ENCODE data around the gene BOD1L1. TPM values are rescaled to one million over a fixed set of nuclear protein-coding genes. Genes with fewer than 3 reads are reported as not detected.
A peak's percentile ranks its signal among the peaks of the same experiment; 100 is the strongest.

Gene BOD1L1
- total and polyA plus RNA-seq, 2 experiments from 2014 or later: 11.9 to 29.1 TPM

GRCh38 chr4:13641084-13641483, 13.6 kb upstream of the BOD1L1 start:
- Histone ChIP-seq H3K9me3 (ENCODE audit: low read depth) (no peaks in the 10 kb centered on the region), H3K36me3 (replicated peaks; ENCODE audit: insufficient read depth, low read depth) (no peaks in the 10 kb centered on the region), H3K9me2 (replicated peaks; ENCODE audit: insufficient read depth) (no peaks in the 10 kb centered on the region), H3K4me3 (no peak overlapping the region), H3K27me3 (peaks cover 4% of the 10 kb centered on the region), H3K79me2 (no peaks in the 10 kb centered on the region), H2AFZ (no peak overlapping the region), H3K27ac (peak overlapping the region; percentile 20), H3K4me2 (no peak overlapping the region), H4K20me1 (ENCODE audit: insufficient read depth, poor library complexity, severe bottlenecking) (no peaks in the 10 kb centered on the region), H3K4me1 (ENCODE audit: insufficient read depth) (peaks cover 12% of the 10 kb centered on the region)
- 77% methylated on average over 6 of the region's 6 CpGs for WGBS (ENCODE audit: low lambda C conversion rate, missing lambda C conversion rate)
- DNase-seq (ENCODE audit: low spot score): no peak
- TF ChIP-seq EZH2 (IDR thresholded peaks at IDR 0.05; ENCODE audit: borderline replicate concordance) (no peak), CTCF (IDR thresholded peaks at IDR 0.05; ENCODE audit: poor library complexity) (no peak), EZH2phosphoT487 (IDR thresholded peaks at IDR 0.05; ENCODE audit: low read depth, severe bottlenecking, unreplicated experiment) (no peak)

- Histone ChIP-seq H3K36me3 (replicated peaks; ENCODE audit: insufficient read depth, low read depth) (no peaks in the 10 kb centered on the region), H3K4me3 (no peak overlapping the region), H3K4me1 (ENCODE audit: insufficient read depth) (peaks cover 12% of the 10 kb centered on the region), H3K27me3 (peaks cover 4% of the 10 kb centered on the region), H3K9me2 (replicated peaks; ENCODE audit: insufficient read depth) (no peaks in the 10 kb centered on the region), H3K4me2 (peak overlapping the region; percentile 46), H4K20me1 (ENCODE audit: insufficient read depth, poor library complexity, severe bottlenecking) (no peaks in the 10 kb centered on the region), H2AFZ (no peak overlapping the region), H3K9me3 (ENCODE audit: low read depth) (no peaks in the 10 kb centered on the region), H3K27ac (peak overlapping the region; percentile 65), H3K79me2 (no peaks in the 10 kb centered on the region)
- DNase-seq (ENCODE audit: low spot score): peak; percentile 82
- WGBS (ENCODE audit: low lambda C conversion rate, missing lambda C conversion rate): 19% methylated on average over 8 of the region's 8 CpGs
- TF ChIP-seq EZH2phosphoT487 (IDR thresholded peaks at IDR 0.05; ENCODE audit: low read depth, severe bottlenecking, unreplicated experiment): no peak
- TF ChIP-seq CTCF (IDR thresholded peaks at IDR 0.05; ENCODE audit: poor library complexity): no peak
- TF ChIP-seq EZH2 (IDR thresholded peaks at IDR 0.05; ENCODE audit: borderline replicate concordance): no peak
Observed at GRCh38 chr4:13640149-13640940, 12.8 kb upstream of the BOD1L1 start.

- H3K9me2 ChIP-seq (replicated peaks; ENCODE audit: insufficient read depth): no peaks in the 10 kb centered on the region
- H3K27me3 ChIP-seq: no peaks in the 10 kb centered on the region
- H3K4me3 ChIP-seq: no peak overlapping the region
- H3K9me3 ChIP-seq (ENCODE audit: low read depth): no peaks in the 10 kb centered on the region
- no peaks in the 10 kb centered on the region for H3K36me3 ChIP-seq (replicated peaks; ENCODE audit: insufficient read depth, low read depth)
- H2AFZ ChIP-seq: no peak overlapping the region
- no peak overlapping the region for H3K27ac ChIP-seq
- no peaks in the 10 kb centered on the region for H4K20me1 ChIP-seq (ENCODE audit: insufficient read depth, poor library complexity, severe bottlenecking)
- TF ChIP-seq EZH2 (IDR thresholded peaks at IDR 0.05; ENCODE audit: borderline replicate concordance) (no peak), CTCF (IDR thresholded peaks at IDR 0.05; ENCODE audit: poor library complexity) (no peak), EZH2phosphoT487 (IDR thresholded peaks at IDR 0.05; ENCODE audit: low read depth, severe bottlenecking, unreplicated experiment) (no peak)
- 92% methylated on average over 1 of the region's 1 CpG for WGBS (ENCODE audit: low lambda C conversion rate, missing lambda C conversion rate)
- H3K4me1 ChIP-seq (ENCODE audit: insufficient read depth): peaks cover under 1% of the 10 kb centered on the region
- no peak for DNase-seq (ENCODE audit: low spot score)
- H3K79me2 ChIP-seq: no peaks in the 10 kb centered on the region
- no peak overlapping the region for H3K4me2 ChIP-seq
Observed at GRCh38 chr4:13635286-13635799, 7.8 kb upstream of the BOD1L1 start.
